Measurements from ENCODE around the gene IL36RN.

The IL36RN gene

GRCh38 chr2:113058998-113059960, at the start of gene IL36RN:
IL36RN (plus strand) TSS chr2:113059198; CDS start chr2:113059439, 241 bp downstream.
- DNase-seq (ENCODE audit: low spot score), result no peak

- DNase-seq (ENCODE audit: low spot score), result no peak
Observed at GRCh38 chr2:113009622-113010021, 49.4 kb upstream of the IL36RN start.

GRCh38 chr2:113010088-113010487, 48.9 kb upstream of the IL36RN start:
- no peak for DNase-seq (ENCODE audit: low spot score)

- DNase-seq (ENCODE audit: low spot score), result no peak
Observed at GRCh38 chr2:113011108-113011507, 47.9 kb upstream of the IL36RN start.

- DNase-seq (ENCODE audit: low spot score), result peak; percentile 65
Observed at GRCh38 chr2:113012436-113013335, 46.3 kb upstream of the IL36RN start.

- no peak for DNase-seq (ENCODE audit: low spot score)
Observed at GRCh38 chr2:113013336-113013661, 45.7 kb upstream of the IL36RN start.

GRCh38 chr2:113014067-113014466, 44.9 kb upstream of the IL36RN start:
- no peak for DNase-seq (ENCODE audit: low spot score)

GRCh38 chr2:113015042-113015441, 44.0 kb upstream of the IL36RN start:
- DNase-seq (ENCODE audit: low spot score), result no peak

GRCh38 chr2:113015655-113016054, 43.3 kb upstream of the IL36RN start:
- no peak for DNase-seq (ENCODE audit: low spot score)

GRCh38 chr2:113018509-113018908, 40.5 kb upstream of the IL36RN start:
- DNase-seq (ENCODE audit: low spot score), result no peak

GRCh38 chr2:113021312-113021711, 37.7 kb upstream of the IL36RN start:
- DNase-seq (ENCODE audit: low spot score), result no peak

- DNase-seq (ENCODE audit: low spot score), result no peak
Observed at GRCh38 chr2:113024764-113025163, 34.2 kb upstream of the IL36RN start.

- no peak for DNase-seq (ENCODE audit: low spot score)
Observed at GRCh38 chr2:113025737-113026136, 33.3 kb upstream of the IL36RN start.

- no peak for DNase-seq (ENCODE audit: low spot score)
Observed at GRCh38 chr2:113027691-113028090, 31.3 kb upstream of the IL36RN start.

GRCh38 chr2:113028112-113028511, 30.9 kb upstream of the IL36RN start:
- DNase-seq (ENCODE audit: low spot score), result no peak

- DNase-seq (ENCODE audit: low spot score), result no peak
Observed at GRCh38 chr2:113032737-113033136, 26.3 kb upstream of the IL36RN start.

- no peak for DNase-seq (ENCODE audit: low spot score)
Observed at GRCh38 chr2:113034016-113034415, 25.0 kb upstream of the IL36RN start.

- no peak for DNase-seq (ENCODE audit: low spot score)
Observed at GRCh38 chr2:113036763-113037162, 22.2 kb upstream of the IL36RN start.

- DNase-seq (ENCODE audit: low spot score), result no peak
Observed at GRCh38 chr2:113038291-113038690, 20.7 kb upstream of the IL36RN start.

GRCh38 chr2:113039158-113039557, 19.8 kb upstream of the IL36RN start:
- no peak for DNase-seq (ENCODE audit: low spot score)

- no peak for DNase-seq (ENCODE audit: low spot score)
Observed at GRCh38 chr2:113039719-113040118, 19.3 kb upstream of the IL36RN start.

GRCh38 chr2:113041871-113042270, 17.1 kb upstream of the IL36RN start:
- no peak for DNase-seq (ENCODE audit: low spot score)

- no peak for DNase-seq (ENCODE audit: low spot score)
Observed at GRCh38 chr2:113046465-113046864, 12.5 kb upstream of the IL36RN start.
